Natural killer cell treated with Interleukin-12 subunit alpha and Interleukin-12 subunit beta and Interleukin-15 and Interleukin-18, amount 100 ng/mL, for 72 hours (primary cell): ENCODE measurements around the gene PDIA3. TPM values are rescaled to one million over a fixed set of nuclear protein-coding genes. Genes with fewer than 3 reads are reported as not detected.
"Not testable (repeated sequence)": the region's sequence is repeated elsewhere in the genome, so short reads cannot be mapped to it uniquely, and the experiment has no call there.

Experiments
- ATAC-seq, 2 donors: fragments of 150-1000 bp; cut with Tn5 transposase in 1 of 2; sonication (Bioruptor Pico), chemical (Tn5 transposase) in 1 of 2; 2 replicates each; pipeline ENCODE4 v1.10.0; 2021
- DNase-seq: peaks from one replicate; pipeline ENCODE4 v3.0.0; 2022; ENCODE audit warnings: low spot score
- H3K27ac Mint-ChIP-seq, 2 donors: 1 replicate in 1 of 2; 2 replicates in 1 of 2; pipeline ENCODE4 v1.8.0; 2022; ENCODE audit warnings: mixed read lengths in 2 of 2, mild to moderate bottlenecking in 1 of 2, moderate library complexity in 1 of 2
- H3K27me3 Mint-ChIP-seq, 2 donors: 1 replicate in 1 of 2; 2 replicates in 1 of 2; pipeline ENCODE4 v1.8.0; 2022; ENCODE audit warnings: mixed read lengths in 2 of 2
- H3K36me3 Mint-ChIP-seq: one replicate; pipeline ENCODE4 v1.8.0; 2022; ENCODE audit warnings: mixed read lengths
- H3K4me1 Mint-ChIP-seq, 2 donors: 1 replicate in 1 of 2; 2 replicates in 1 of 2; pipeline ENCODE4 v1.8.0; 2022; ENCODE audit warnings: low read depth in 2 of 2, mixed read lengths in 2 of 2, mild to moderate bottlenecking in 1 of 2
- H3K4me3 Mint-ChIP-seq: one replicate; pipeline ENCODE4 v1.8.0; 2022; ENCODE audit warnings: mixed read lengths
- H3K9me3 Mint-ChIP-seq: 2 replicates; pipeline ENCODE4 v1.8.0; 2022; ENCODE audit warnings: mixed read lengths
- total RNA-seq, 2 donors: library from RNA; stranded (reverse); gene quantifications; one replicate each; pipeline ENCODE4 v1.2.3, GENCODE V29; 2022

PDIA3 gene
- 100 to 1,000 TPM; 365 to 555 TPM for total RNA-seq

DNA sequence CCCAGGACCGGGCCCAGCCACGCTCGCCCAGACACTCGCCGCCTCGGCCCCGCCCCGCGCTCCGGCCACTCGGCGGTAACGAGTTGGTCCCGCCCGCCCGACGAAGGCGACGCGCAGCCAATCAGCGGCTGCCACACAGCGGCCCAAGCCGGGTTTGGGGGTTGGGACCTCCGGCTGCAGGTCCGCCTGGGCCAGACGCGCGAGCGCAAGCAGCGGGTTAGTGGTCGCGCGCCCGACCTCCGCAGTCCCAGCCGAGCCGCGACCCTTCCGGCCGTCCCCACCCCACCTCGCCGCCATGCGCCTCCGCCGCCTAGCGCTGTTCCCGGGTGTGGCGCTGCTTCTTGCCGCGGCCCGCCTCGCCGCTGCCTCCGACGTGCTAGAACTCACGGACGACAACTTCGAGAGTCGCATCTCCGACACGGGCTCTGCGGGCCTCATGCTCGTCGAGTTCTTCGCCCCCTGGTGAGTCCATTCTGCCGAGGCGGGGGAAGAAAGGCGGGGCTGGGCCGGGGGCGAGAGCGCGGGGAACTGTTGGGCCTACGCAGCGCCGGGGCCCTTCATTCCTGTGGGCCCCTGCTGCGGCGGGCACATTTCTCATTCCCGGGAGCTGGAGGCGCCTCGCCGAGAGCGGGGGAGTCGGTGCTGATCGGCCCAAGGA, at the start of gene PDIA3:
PDIA3 (plus strand) TSS at position 194 of the 658 bp plus-strand sequence; CDS start at position 296, 102 bp downstream.
- Mint-ChIP-seq H3K4me1 (peaks cover 19 to 28% of the 10 kb centered on the region in 2 donors), H3K4me3 (peak within 1 kb of the TSS; percentile 99), H3K27ac (peak within 1 kb of the TSS; percentile 91 to 99), H3K36me3 (peaks cover 13% of the 10 kb centered on the region)
- not testable (repeated sequence) for H3K9me3 Mint-ChIP-seq, H3K27me3 Mint-ChIP-seq
- DNase-seq (peak; percentile 96), ATAC-seq (peak; percentile 94 to 96)

DNA sequence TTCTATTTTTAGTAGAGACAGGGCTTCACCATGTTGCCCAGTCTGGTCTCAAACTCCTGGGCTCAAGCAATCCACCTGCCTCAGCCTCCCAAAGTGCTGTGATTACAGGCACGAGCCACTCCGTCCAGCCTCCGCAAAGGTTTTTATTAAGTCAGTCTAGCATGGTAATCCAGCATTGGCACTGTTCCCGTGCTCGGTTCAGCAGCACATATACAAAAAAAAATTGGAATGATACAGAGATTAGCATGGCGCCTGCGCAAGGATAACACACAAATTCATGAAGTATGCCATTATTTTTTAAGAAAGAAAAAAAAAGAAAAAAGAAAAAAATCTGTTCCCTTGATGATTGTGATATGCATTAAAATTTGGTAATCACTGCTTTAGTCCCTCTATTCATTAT, 44.1 kb upstream of the PDIA3 start:
- H3K27ac Mint-ChIP-seq: no peak overlapping the region
- H3K4me3 Mint-ChIP-seq: no peak overlapping the region
- DNase-seq (no peak), ATAC-seq (no peak)
- peaks cover 22 to 25% of the 10 kb centered on the region in 2 donors for H3K27me3 Mint-ChIP-seq
- H3K4me1 Mint-ChIP-seq: no peaks in the 10 kb centered on the region
- H3K9me3 Mint-ChIP-seq: no peaks in the 10 kb centered on the region
- H3K36me3 Mint-ChIP-seq: no peaks in the 10 kb centered on the region

DNA sequence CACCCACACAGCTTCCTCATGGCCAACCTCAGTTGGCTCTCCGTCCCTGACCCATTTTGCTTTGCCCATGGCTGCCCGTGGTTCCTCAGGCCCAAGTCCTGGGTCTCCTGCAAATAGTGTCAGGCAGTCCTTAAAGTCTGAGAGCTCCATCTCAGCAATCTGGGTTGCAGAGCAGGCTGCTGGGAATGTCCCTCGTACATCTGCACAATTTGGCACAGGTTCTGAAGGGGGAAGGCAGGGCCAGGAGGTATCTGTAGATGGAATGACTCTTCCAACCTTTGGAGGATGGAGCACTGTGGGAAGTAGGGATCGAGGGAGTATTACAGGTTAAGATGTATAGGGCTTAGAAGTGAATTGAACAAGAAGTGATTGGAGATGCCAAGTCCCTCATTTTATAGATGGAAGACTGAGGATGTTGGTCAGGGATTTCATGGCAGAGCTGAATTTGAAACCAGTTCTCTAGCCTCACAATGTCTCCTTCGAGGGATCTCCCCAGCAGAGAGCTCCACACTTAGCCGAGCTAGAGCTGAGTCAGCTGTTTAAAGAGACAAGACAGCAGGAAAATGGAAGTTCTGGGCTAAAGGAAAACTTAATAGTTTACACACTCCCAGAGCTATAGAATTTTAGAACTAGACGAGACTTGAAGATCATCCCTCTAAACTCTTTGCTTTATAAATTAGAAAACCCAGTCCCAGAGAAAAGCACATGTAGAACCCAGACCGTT, 43.4 kb upstream of the PDIA3 start:
- Mint-ChIP-seq H3K36me3 (no peaks in the 10 kb centered on the region), H3K9me3 (no peaks in the 10 kb centered on the region), H3K4me3 (no peak overlapping the region), H3K4me1 (no peaks in the 10 kb centered on the region), H3K27ac (no peak overlapping the region), H3K27me3 (peaks cover 15 to 18% of the 10 kb centered on the region in 2 donors)
- ATAC-seq (no peak), DNase-seq (no peak)

DNA sequence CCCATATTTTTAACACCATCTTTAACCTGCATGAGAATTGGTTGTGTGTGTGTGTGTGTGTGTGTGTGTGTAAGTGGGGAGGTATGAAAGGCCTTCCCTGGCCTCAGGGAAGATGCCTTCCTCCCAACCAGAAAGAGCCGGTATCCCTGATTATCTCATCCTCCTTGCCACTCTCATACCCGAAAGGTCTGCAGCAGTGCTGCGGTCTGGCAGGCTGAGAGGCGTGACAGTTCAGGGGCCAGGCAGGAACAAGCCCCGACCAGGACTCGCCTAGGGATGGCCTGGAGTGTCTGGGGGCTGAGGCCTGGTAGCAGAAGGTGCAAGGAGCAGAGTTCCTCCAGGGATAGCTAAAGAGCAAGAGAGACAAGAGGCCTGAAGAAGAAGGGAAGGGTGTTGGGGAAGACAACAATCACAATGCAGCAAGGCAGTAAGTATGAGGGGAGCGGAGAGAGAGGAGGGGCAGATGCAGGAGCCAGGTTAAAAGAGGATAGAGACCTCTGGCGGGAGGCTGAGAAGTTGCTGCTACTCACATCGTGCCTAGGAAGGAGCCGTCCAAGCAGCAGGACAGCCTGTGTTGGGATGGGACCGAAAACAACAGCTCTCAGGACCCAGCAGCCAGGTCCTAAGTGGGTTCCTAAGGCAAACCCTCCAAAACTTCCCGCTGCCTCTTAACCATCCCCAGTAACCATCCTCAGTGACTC, 35.7 kb upstream of the PDIA3 start:
- not testable (repeated sequence) for H3K4me3 Mint-ChIP-seq, H3K36me3 Mint-ChIP-seq, H3K4me1 Mint-ChIP-seq, DNase-seq, H3K27me3 Mint-ChIP-seq, H3K27ac Mint-ChIP-seq, H3K9me3 Mint-ChIP-seq, ATAC-seq

DNA sequence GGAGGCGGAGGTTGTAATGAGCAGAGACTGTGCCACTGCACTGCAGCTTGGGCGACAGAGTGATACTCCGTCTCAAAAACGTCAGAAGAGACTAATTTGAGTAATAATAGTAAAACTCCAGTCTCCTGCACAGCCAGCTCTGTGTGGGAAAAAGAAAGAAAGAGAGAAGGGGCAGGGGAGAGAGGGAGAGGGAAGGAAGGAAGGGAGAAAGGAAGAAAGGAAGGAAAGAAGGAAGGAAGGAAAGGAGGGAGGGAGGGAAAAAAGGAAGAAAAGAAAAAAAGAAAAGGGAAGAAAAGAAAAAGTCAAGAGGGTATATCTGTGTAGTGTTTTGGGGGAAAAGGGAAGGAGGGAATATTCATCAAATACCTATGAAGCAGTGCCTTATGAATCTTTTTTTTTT, 23.1 kb upstream of the PDIA3 start:
- H3K9me3 Mint-ChIP-seq: no peaks in the 10 kb centered on the region
- no peak overlapping the region for H3K4me3 Mint-ChIP-seq
- no peak for ATAC-seq

DNA sequence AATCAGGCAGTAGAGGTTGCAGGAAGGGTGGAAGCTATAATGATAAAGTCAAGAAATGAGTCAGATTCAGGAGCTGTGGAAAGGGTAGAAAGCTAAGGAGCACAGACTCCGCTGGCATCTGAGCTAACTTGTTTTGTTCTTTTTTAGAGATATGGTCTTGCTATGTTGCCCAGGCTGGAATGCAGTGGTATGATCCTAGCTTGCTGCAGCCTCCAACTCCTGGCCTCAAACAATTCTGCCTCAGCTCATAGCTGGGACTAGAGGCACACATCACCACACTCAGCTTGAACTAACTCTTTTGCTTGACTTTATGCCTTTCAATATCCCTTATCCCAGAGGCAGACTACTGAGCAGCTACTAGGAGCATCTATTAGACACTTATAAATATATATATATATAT, 19.9 kb upstream of the PDIA3 start:
- not testable (repeated sequence) for H3K4me1 Mint-ChIP-seq, H3K27me3 Mint-ChIP-seq, DNase-seq, H3K4me3 Mint-ChIP-seq, H3K36me3 Mint-ChIP-seq, ATAC-seq, H3K27ac Mint-ChIP-seq, H3K9me3 Mint-ChIP-seq

More for the DNA sequence above, 23.1 kb upstream of the PDIA3 start:
- Mint-ChIP-seq H3K27ac (no peak overlapping the region), H3K27me3 (peaks cover 2 to 7% of the 10 kb centered on the region in 2 donors), H3K36me3 (no peaks in the 10 kb centered on the region), H3K4me1 (no peaks in the 10 kb centered on the region)
- DNase-seq: no peak

DNA sequence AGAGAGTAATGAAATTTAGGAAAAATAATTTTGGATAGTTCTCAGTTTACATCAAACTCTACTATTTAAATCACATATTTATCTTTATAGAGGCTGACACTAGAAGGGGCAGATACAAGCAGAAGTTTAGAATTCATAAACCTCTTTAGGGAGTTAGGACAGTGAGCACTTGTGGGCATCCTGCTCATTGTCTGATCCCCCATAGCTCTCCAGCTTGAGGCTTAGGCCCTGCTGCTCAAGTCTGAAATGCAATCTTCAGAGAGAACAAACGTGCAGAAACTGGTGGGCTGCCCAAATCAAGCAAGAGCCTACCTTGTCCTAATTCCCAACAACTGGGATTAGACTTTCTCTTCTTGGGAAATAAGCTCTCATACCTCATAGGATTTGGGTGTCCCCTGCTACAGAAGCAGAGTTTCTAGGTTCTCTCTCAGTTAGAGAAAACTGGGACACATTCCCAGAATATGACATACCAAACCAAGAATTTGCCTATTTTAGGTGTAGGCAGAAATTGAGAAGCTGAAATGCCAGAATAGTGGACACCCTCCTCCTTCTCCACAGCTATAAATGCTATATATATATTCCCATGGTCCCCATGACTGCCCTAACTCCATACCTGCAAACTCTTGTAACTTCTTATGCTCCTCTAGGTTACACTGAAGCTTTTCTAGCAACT, 18.0 kb upstream of the PDIA3 start:
- H3K36me3 Mint-ChIP-seq, H3K27me3 Mint-ChIP-seq, H3K27ac Mint-ChIP-seq, H3K9me3 Mint-ChIP-seq, H3K4me3 Mint-ChIP-seq, ATAC-seq, H3K4me1 Mint-ChIP-seq, DNase-seq: not testable (repeated sequence)

DNA sequence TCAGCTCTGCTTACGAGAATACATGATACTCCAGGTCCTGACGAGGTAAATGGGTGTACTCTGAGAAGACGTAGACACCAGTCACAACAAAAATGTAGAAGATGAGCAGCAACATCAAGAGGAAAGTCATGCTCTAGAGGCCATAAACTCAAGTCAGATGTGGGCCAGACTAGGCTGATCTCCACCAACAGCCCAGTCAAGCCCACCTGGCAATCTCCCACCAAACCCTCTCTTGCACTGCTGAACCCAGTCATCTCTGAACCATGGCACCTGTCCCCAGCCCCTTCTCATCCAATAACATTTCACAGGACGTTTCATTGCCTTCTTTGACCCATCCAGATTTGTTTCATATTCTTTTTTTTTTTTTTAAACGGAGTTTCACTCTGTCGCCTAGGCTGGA, 10.8 kb upstream of the PDIA3 start:
- Mint-ChIP-seq H3K4me3 (no peak overlapping the region), H3K27ac (peak overlapping the region in 1 of 2 donors; percentile 26)

DNA sequence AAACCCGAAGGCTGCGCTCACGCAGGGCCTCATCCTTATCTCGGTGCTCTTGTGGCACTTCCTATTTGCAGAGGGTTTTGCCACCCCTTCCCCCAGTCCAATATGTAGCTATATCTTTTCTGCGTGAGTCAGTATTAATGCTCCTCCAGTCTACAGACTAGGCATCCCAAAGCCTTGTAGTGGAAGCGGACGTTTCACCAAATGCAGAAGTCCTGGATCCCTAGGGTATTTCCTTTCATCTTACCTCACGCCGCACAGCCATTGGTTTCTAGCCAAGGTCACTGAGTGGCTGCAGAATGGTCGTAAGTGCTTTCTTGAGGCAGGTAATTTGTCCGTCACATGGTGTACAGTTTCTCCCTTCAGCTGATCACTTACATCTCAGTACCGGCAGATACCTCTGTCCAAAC, 668 bp downstream of the PDIA3 start:
- peak; percentile 12 to 52 for ATAC-seq
- Mint-ChIP-seq H3K27ac (peak overlapping the region; percentile 91 to 99), H3K36me3 (peaks cover 16% of the 10 kb centered on the region), H3K4me1 (peaks cover 24 to 34% of the 10 kb centered on the region in 2 donors), H3K4me3 (peak overlapping the region; percentile 99)
- H3K9me3 Mint-ChIP-seq, DNase-seq, H3K27me3 Mint-ChIP-seq: not testable (repeated sequence)

More for the DNA sequence above, 10.8 kb upstream of the PDIA3 start:
- H3K9me3 Mint-ChIP-seq: no peaks in the 10 kb centered on the region
- H3K36me3 Mint-ChIP-seq: no peaks in the 10 kb centered on the region
- ATAC-seq (no peak), DNase-seq (no peak)
- peaks cover 0 to 2% of the 10 kb centered on the region in 2 donors for H3K27me3 Mint-ChIP-seq
- H3K4me1 Mint-ChIP-seq: peaks cover 8% of the 10 kb centered on the region in 2 donors

DNA sequence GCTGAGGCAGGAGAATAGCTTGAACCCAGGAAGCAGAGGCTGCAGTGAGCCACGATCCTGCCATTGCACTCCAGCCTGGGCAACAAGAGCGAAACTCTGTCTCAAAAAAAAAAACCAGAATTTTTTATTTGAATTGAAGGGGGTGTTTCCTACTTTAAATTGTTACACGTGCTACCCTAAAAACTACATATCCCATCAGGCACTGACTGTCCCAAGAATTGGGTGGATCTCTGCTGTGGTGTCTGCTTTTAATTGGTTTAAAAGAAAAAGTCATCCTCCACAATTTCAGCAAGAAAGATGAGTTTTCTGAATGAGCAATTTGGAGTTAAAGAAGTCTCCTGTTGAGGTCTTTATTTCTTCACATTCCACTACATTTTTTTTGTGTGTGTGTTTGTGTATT, 2.1 kb downstream of the PDIA3 start:
- peak overlapping the region; percentile 99 for H3K4me3 Mint-ChIP-seq
- DNase-seq: no peak
- peak overlapping the region; percentile 91 to 99 for H3K27ac Mint-ChIP-seq
- no peaks in the 10 kb centered on the region for H3K9me3 Mint-ChIP-seq
- peaks cover 20% of the 10 kb centered on the region for H3K36me3 Mint-ChIP-seq
- peaks cover 30 to 41% of the 10 kb centered on the region in 2 donors for H3K4me1 Mint-ChIP-seq
- no peak for ATAC-seq
- H3K27me3 Mint-ChIP-seq: no peaks in the 10 kb centered on the region

DNA sequence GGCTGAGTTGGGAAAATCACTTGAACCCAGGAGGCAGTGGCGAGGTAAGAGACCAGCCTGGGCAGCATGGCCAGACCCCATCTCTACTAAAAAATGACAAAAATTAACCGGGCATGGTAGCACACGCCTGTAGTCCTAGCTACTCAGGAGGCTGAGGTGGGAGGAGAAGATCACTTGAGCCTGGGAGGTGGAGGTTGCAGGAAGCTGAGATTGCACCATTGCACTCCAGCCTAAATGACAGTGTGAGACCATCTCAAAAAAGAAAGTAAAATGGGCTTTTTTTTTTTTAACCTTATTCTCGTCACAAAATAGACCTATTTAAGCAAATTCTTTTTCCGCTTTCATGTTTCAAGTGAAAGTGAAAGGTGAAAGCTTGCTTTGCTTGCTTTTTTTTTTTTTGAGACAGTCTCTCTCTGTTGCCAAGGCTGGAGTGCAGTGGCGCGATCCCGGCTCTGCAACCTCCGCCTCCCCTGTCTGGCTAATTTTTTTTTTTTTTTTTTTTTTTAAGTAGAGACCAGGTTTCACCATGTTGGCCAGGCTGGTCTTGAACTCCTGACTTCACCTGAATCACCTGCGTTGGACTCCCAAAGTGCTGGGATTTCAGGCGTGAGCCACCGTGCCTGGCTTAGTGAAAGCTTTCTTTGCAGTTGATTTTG, 3.6 kb downstream of the PDIA3 start:
- DNase-seq: peak; percentile 74
- Mint-ChIP-seq H3K27me3 (no peaks in the 10 kb centered on the region), H3K36me3 (peaks cover 20% of the 10 kb centered on the region), H3K9me3 (no peaks in the 10 kb centered on the region), H3K4me1 (peaks cover 34 to 40% of the 10 kb centered on the region in 2 donors), H3K27ac (peak overlapping the region; percentile 57 to 61), H3K4me3 (peak overlapping the region; percentile 99)
- peak; percentile 57 to 72 for ATAC-seq

DNA sequence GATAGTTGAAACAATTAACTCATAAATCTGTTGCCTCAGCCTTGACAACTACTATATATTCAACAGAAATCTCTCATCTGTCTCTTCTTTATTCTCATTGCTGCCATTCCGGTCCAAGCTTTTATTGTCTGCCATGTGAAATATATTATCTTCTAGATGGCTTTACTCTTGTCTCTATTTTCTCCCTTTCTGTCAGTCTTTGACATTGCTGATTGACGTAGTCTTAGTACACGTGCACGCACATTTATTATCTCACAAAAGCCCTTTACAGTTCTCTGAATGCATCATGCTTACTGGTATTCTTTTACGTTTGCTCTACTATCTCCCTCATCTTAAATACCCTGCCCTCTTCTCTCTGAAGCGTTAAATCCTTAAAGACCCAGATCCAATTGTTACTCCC, 5.6 kb downstream of the PDIA3 start:
- ATAC-seq (no peak), DNase-seq (no peak)
- Mint-ChIP-seq H3K9me3 (no peaks in the 10 kb centered on the region), H3K27ac (peak overlapping the region in 1 of 2 donors; percentile 66), H3K36me3 (peaks cover 22% of the 10 kb centered on the region), H3K27me3 (no peaks in the 10 kb centered on the region), H3K4me1 (peaks cover 33 to 42% of the 10 kb centered on the region in 2 donors), H3K4me3 (peak overlapping the region; percentile 47)

DNA sequence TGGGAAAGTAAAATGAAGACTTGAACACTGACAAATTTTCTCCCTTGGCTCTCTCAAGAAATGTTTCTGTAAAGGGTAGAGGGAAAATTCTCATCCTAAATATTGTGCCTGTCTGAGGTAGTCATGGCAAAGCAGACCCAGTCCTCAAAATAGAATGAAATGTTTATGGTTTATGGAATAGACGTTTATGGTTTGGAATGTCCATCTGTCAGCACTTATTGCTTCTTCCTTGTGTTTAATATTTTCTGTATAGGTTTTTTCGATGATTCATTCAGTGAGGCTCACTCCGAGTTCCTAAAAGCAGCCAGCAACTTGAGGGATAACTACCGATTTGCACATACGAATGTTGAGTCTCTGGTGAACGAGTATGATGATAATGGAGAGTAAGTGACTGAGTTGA, 16.6 kb downstream of the PDIA3 start:
- ATAC-seq (no peak), DNase-seq (no peak)
- peaks cover 24% of the 10 kb centered on the region for H3K36me3 Mint-ChIP-seq
- no peaks in the 10 kb centered on the region for H3K27me3 Mint-ChIP-seq
- H3K4me3 Mint-ChIP-seq: no peak overlapping the region
- H3K4me1 Mint-ChIP-seq: peaks cover 0 to 12% of the 10 kb centered on the region in 2 donors
- no peaks in the 10 kb centered on the region for H3K9me3 Mint-ChIP-seq
- H3K27ac Mint-ChIP-seq: no peak overlapping the region
